Caco-2 (cell line): ENCODE measurements around the gene SCAMP3. TPM values are rescaled to one million over a fixed set of nuclear protein-coding genes. Genes with fewer than 3 reads are reported as not detected.
"Not testable (repeated sequence)": the region's sequence is repeated elsewhere in the genome, so short reads cannot be mapped to it uniquely, and the experiment has no call there.

Experiments
- BruUV-seq: library from RNA; stranded (reverse); fragments of 400-500 nt; replicated peaks from 2 replicates; lab custom pipeline; 2021; lab: Mats Ljungman, UMichigan
- CTCF ChIA-PET: fragments of 300-600 bp; sonication (Branson Sonifier 250); formaldehyde crosslinking; loops from one replicate; lab custom pipeline; 2022; ENCODE audit warnings: antibody characterized with exemption; lab: Charles Lee
- POLR2A ChIA-PET: fragments of 300-600 bp; sonication (Branson Sonifier 250); formaldehyde crosslinking; loops from one replicate; lab custom pipeline; 2022; ENCODE audit warnings: antibody characterized with exemption; lab: Charles Lee
- DNase-seq, 2 experiments: peaks; one replicate each; pipeline versions ENCODE4 v3.0.0 to v3.0.0-alpha.2; 2020 to 2022
- H3K27me3 ChIP-seq: replicated peaks from 2 replicates; pipeline ENCODE4 v1.6.0; 2011; ENCODE audit warnings: low read length; ENCODE audit not compliant: control insufficient read depth, insufficient read depth
- H3K36me3 ChIP-seq: 2 replicates; pipeline ENCODE4 v1.5.1; 2011; ENCODE audit warnings: low read length; ENCODE audit not compliant: control insufficient read depth, insufficient read depth
- H3K4me1 ChIP-seq: fragments of 250-450 bp; sonication (Bioruptor Pico); 2 replicates; pipeline ENCODE4 v1.5.1; 2020; ENCODE audit warnings: mild to moderate bottlenecking
- H3K4me3 ChIP-seq: 2 replicates; pipeline ENCODE4 v1.5.1; 2011; ENCODE audit warnings: low read depth, mild to moderate bottlenecking, control low read depth, low read length
- H3K9me3 ChIP-seq: fragments of 250-450 bp; sonication (Bioruptor Pico); 2 replicates; pipeline ENCODE4 v1.5.1; 2020; ENCODE audit warnings: mild to moderate bottlenecking, moderate library complexity
- H3K27ac Mint-ChIP-seq: one replicate; pipeline ENCODE4 v1.8.0; 2022; ENCODE audit warnings: mixed read lengths; ENCODE audit not compliant: unreplicated experiment
- H3K27me3 Mint-ChIP-seq: one replicate; pipeline ENCODE4 v1.8.0; 2022; ENCODE audit warnings: mixed read lengths; ENCODE audit not compliant: insufficient read depth, unreplicated experiment
- H3K36me3 Mint-ChIP-seq: one replicate; pipeline ENCODE4 v1.8.0; 2022; ENCODE audit warnings: mild to moderate bottlenecking, mixed read lengths; ENCODE audit not compliant: insufficient read depth, unreplicated experiment
- H3K4me1 Mint-ChIP-seq: one replicate; pipeline ENCODE4 v1.8.0; 2022; ENCODE audit warnings: low read depth, mixed read lengths; ENCODE audit not compliant: unreplicated experiment
- H3K4me3 Mint-ChIP-seq: one replicate; pipeline ENCODE4 v1.8.0; 2022; ENCODE audit warnings: mild to moderate bottlenecking, moderate library complexity, mixed read lengths; ENCODE audit not compliant: unreplicated experiment
- H3K9me3 Mint-ChIP-seq: one replicate; pipeline ENCODE4 v1.8.0; 2022; ENCODE audit warnings: mixed read lengths; ENCODE audit not compliant: unreplicated experiment
- CTCF ChIP-seq, 2 experiments: fragments of 200-600 bp in 1 of 2; IDR thresholded peaks; 1 replicate in 1 of 2; 2 replicates in 1 of 2; pipeline versions ENCODE4 v1.5.1 to v1.8.0; 2011 to 2022; ENCODE audit warnings: antibody characterized with exemption in 1 of 2, control low read depth in 1 of 2, inconsistent platforms in 1 of 2, low read depth in 1 of 2, low read length in 1 of 2, mild to moderate bottlenecking in 1 of 2, moderate library complexity in 1 of 2; ENCODE audit not compliant: insufficient read depth in 1 of 2, severe bottlenecking in 1 of 2, unreplicated experiment in 1 of 2
- intact Hi-C: fragments of 100-400 bp; cut with micrococcal nuclease; formaldehyde crosslinking; loops from one replicate; pipeline ENCODE4 v1.10.0; 2022; ENCODE audit not compliant: unreplicated experiment
- total RNA-seq: library from RNA; stranded (reverse); gene quantifications from 2 replicates; pipeline ENCODE4 v1.2.3, GENCODE V29; 2022

SCAMP3 gene
- total RNA-seq, 1 experiment from 2014 or later, result 55.9 TPM

GRCh38 chr1:155226910-155227260 is 35.3 kb downstream of the SCAMP3 start:
- Histone ChIP-seq H3K27me3 (no peaks in the 10 kb centered on the region), H3K4me3 (peak overlapping the region; percentile 62), H3K4me1 (peaks cover 22% of the 10 kb centered on the region), H3K9me3 (no peaks in the 10 kb centered on the region), H3K36me3 (no peaks in the 10 kb centered on the region; the same call in 1 of the 2 replicates)
- TSS peak; percentile 89 for BruUV-seq
- ChIA-PET CTCF (interaction anchor here (0.6 to 2.5 kb wide), 8 partner anchors 18 to 136 kb away, joined by 3 to 10 read pairs (median 4); partner anchors contain the start of genes KRTCAP2 and THBS3), POLR2A (interaction anchor here (0.5 to 2.0 kb wide), 4 partner anchors 14 to 33 kb away, joined by 4 to 10 read pairs (median 4); partner anchors contain the start of gene MTX1)
- Mint-ChIP-seq H3K4me1 (peaks cover 25% of the 10 kb centered on the region), H3K9me3 (no peaks in the 10 kb centered on the region), H3K27me3 (no peaks in the 10 kb centered on the region), H3K27ac (peak overlapping the region; percentile 80), H3K4me3 (peak overlapping the region; percentile 81), H3K36me3 (peaks cover 25% of the 10 kb centered on the region)
- peak; percentile 67 to 69 for DNase-seq
- no peak for TF ChIP-seq CTCF (IDR thresholded peaks at IDR 0.05; ENCODE audit: insufficient read depth in 1 of 2, low read depth in 1 of 2, low read length in 1 of 2, severe bottlenecking in 1 of 2, unreplicated experiment in 1 of 2)
- intact Hi-C loops, result loop anchor here (1.0 to 5.0 kb wide), 4 partner anchors 17 to 51 kb away; partner anchors contain the start of gene THBS3

- peaks cover 22% of the 10 kb centered on the region for H3K4me1 ChIP-seq
- peak overlapping the region; percentile 62 for H3K4me3 ChIP-seq
- peak; percentile 76 to 83 for DNase-seq
- Mint-ChIP-seq H3K9me3 (no peaks in the 10 kb centered on the region), H3K4me3 (peak overlapping the region; percentile 81), H3K27ac (peak overlapping the region; percentile 80), H3K27me3 (no peaks in the 10 kb centered on the region), H3K4me1 (peaks cover 25% of the 10 kb centered on the region), H3K36me3 (peaks cover 25% of the 10 kb centered on the region)
- no TSS peak for BruUV-seq
- H3K27me3 ChIP-seq, result no peaks in the 10 kb centered on the region
- TF ChIP-seq CTCF (IDR thresholded peaks at IDR 0.05; ENCODE audit: insufficient read depth in 1 of 2, low read depth in 1 of 2, low read length in 1 of 2, severe bottlenecking in 1 of 2, unreplicated experiment in 1 of 2), result peak; percentile 51 to 79
- H3K36me3 ChIP-seq, result no peaks in the 10 kb centered on the region; the same call in 1 of the 2 replicates
- intact Hi-C loops, result loop anchor here (1.0 to 5.0 kb wide), 3 partner anchors 19 to 50 kb away; partner anchors contain the start of gene THBS3
- ChIA-PET POLR2A (interaction anchor here (0.5 to 2.0 kb wide), 4 partner anchors 15 to 32 kb away, joined by 4 to 10 read pairs (median 4); partner anchors contain the start of gene MTX1), CTCF (interaction anchor here (0.6 to 2.5 kb wide), 7 partner anchors 17 to 135 kb away, joined by 3 to 10 read pairs (median 5); partner anchors contain the start of genes KRTCAP2 and THBS3)
- no peaks in the 10 kb centered on the region for H3K9me3 ChIP-seq
These were observed 35.8 kb downstream of the SCAMP3 start for GRCh38 chr1:155226188-155226909.

GRCh38 chr1:155225404-155225759 is 36.8 kb downstream of the SCAMP3 start:
- not testable (repeated sequence) for BruUV-seq, H3K36me3 ChIP-seq, H3K27me3 ChIP-seq, H3K27me3 Mint-ChIP-seq, H3K9me3 Mint-ChIP-seq, H3K4me3 ChIP-seq, H3K9me3 ChIP-seq, DNase-seq
- POLR2A ChIA-PET, result interaction anchor here (1.0 to 1.2 kb wide), 3 partner anchors 16 to 31 kb away, joined by 3 to 13 read pairs (median 6); no protein-coding TSS in a partner anchor
- Mint-ChIP-seq H3K4me3 (peak overlapping the region; percentile 81), H3K36me3 (peaks cover 25% of the 10 kb centered on the region), H3K4me1 (peaks cover 20% of the 10 kb centered on the region), H3K27ac (peak overlapping the region; percentile 80)
- CTCF ChIA-PET, result interaction anchor here (1.2 kb wide), 1 partner anchor 31 kb away, joined by 5 read pairs; no protein-coding TSS in a partner anchor
- intact Hi-C loops, result loop anchor here (5.0 kb wide), 1 partner anchor 33 kb away; no protein-coding TSS in a partner anchor
- H3K4me1 ChIP-seq, result peaks cover 22% of the 10 kb centered on the region
